ENCODE data around the gene PPP1R3G. TPM values are rescaled to one million over a fixed set of nuclear protein-coding genes. Genes with fewer than 3 reads are reported as not detected.

Gene PPP1R3G
- total RNA-seq, 2 donors from 2014 or later = 0.26 TPM; not detected in 1

DNA sequence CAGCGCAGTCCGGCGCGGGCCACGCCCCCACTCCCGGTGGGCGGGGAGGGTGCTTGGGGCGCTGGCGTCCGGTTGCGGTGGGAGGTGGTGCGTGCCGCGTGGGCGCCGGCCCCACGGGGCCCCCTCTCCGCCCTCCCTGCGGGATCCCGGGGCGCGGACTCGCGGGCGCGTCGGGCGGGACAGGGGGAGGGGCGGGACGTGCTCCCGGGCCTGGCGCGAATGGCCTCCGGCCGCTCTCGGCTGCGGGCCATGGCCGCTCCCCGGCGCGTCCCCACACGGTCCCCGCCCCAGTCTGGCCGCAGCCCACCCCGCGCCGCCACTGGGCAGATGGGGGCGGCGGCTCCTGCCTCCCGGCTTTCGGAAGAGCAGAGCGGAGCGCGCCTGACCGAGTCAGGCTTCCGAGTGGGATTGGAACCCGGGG is 771 bp upstream of the PPP1R3G start:
- 1% methylated on average over 29 of the region's 57 CpGs; no CpG with 5 or more reads in 1 of the 2 donors for WGBS, 2 donors
- H3K27ac ChIP-seq = no peak overlapping the region
- no peaks in the 10 kb centered on the region for H3K27me3 ChIP-seq
- no peak for TF ChIP-seq POLR2A (IDR thresholded peaks at IDR 0.05)
- TF ChIP-seq, protein P1, sequence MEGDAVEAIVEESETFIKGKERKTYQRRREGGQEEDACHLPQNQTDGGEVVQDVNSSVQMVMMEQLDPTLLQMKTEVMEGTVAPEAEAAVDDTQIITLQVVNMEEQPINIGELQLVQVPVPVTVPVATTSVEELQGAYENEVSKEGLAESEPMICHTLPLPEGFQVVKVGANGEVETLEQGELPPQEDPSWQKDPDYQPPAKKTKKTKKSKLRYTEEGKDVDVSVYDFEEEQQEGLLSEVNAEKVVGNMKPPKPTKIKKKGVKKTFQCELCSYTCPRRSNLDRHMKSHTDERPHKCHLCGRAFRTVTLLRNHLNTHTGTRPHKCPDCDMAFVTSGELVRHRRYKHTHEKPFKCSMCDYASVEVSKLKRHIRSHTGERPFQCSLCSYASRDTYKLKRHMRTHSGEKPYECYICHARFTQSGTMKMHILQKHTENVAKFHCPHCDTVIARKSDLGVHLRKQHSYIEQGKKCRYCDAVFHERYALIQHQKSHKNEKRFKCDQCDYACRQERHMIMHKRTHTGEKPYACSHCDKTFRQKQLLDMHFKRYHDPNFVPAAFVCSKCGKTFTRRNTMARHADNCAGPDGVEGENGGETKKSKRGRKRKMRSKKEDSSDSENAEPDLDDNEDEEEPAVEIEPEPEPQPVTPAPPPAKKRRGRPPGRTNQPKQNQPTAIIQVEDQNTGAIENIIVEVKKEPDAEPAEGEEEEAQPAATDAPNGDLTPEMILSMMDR (IDR thresholded peaks at IDR 0.05) = no peak
- DNase-seq (no peak), ATAC-seq (peak; percentile 19)
- intact Hi-C loops (cut with DNase I) = no loop called here
- H3K4me1 ChIP-seq = peaks cover 26% of the 10 kb centered on the region
- H3K9me3 ChIP-seq = no peaks in the 10 kb centered on the region
- H3K36me3 ChIP-seq (replicated peaks in 1 of 2; ENCODE audit: insufficient read depth in 1 of 2, low read depth in 2 of 2) = no peaks in the 10 kb centered on the region
- H3K4me3 ChIP-seq = peak overlapping the region in 1 of 2 donors; percentile 17

DNA sequence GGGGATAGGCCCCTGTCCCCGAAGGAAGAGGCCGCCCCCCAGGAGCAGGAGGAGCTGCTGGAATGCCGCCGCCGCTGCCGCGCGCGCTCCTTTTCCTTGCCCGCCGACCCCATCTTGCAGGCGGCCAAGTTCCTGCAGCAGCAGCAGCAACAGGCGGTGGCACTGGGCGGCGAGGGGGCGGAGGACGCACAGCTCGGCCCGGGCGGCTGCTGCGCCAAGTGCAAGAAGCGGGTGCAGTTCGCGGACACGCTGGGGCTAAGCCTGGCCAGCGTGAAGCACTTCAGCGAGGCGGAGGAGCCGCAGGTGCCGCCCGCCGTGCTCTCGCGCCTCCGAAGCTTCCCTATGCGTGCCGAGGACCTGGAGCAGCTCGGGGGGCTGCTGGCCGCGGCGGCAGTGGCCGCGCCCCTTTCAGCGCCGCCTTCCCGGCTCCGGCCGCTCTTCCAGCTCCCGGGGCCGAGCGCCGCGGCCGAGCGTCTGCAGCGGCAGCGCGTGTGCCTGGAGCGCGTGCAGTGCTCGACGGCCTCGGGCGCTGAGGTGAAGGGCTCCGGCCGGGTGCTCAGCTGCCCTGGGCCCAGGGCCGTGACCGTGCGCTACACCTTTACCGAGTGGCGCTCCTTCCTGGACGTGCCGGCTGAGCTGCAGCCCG is 630 bp downstream of the PPP1R3G start:
- Histone ChIP-seq H3K4me1 (peaks cover 26% of the 10 kb centered on the region), H3K9me3 (no peaks in the 10 kb centered on the region), H3K27ac (no peak overlapping the region), H3K27me3 (no peaks in the 10 kb centered on the region), H3K4me3 (peak overlapping the region in 1 of 2 donors; percentile 17), H3K36me3 (replicated peaks in 1 of 2; ENCODE audit: insufficient read depth in 1 of 2, low read depth in 2 of 2) (no peaks in the 10 kb centered on the region)
- WGBS, 2 donors = 0 to 1% methylated on average over 11 to 66 of the region's 74 CpGs
- ATAC-seq (no peak), DNase-seq (peak in 1 of 4 donors; percentile 11)
- intact Hi-C loops (cut with DNase I) = no loop called here
- TF ChIP-seq, protein P1 (IDR thresholded peaks at IDR 0.05) = no peak
- no peak for TF ChIP-seq POLR2A (IDR thresholded peaks at IDR 0.05)

DNA sequence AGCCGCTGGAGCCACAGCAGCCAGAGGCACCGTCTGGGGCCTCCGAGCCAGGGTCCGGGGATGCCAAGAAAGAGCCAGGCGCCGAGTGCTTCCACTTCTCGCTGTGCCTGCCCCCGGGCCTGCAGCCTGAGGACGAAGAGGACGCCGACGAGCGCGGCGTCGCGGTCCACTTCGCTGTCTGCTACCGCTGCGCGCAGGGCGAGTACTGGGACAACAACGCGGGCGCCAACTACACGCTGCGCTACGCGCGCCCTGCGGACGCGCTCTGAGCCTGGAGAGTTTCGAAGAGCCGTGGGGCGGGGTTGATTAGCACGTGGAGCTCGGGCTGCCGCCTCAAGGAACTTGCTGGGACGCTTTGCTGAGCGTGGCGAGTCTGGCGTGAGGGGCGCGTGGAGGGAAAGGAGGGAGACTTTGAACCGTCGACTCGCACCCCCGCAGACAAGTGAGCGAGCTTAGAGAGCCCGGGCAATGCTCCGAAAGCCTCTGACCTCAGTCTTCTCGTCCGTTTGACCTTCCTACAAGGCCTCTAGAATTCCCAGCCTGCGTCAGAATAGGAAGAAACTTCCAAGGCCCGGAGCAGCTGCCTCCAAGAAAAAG is 1.3 kb downstream of the PPP1R3G start:
- TF ChIP-seq, protein P1 (IDR thresholded peaks at IDR 0.05) = no peak
- no peak for TF ChIP-seq POLR2A (IDR thresholded peaks at IDR 0.05)
- intact Hi-C loops (cut with DNase I) = no loop called here
- 9 to 18% methylated on average over 27 to 56 of the region's 56 CpGs for WGBS, 2 donors
- Histone ChIP-seq H3K27ac (no peak overlapping the region), H3K27me3 (no peaks in the 10 kb centered on the region), H3K4me3 (no peak overlapping the region), H3K4me1 (peaks cover 26% of the 10 kb centered on the region), H3K9me3 (no peaks in the 10 kb centered on the region), H3K36me3 (replicated peaks in 1 of 2; ENCODE audit: insufficient read depth in 1 of 2, low read depth in 2 of 2) (no peaks in the 10 kb centered on the region)
- DNase-seq (no peak), ATAC-seq (no peak)

DNA sequence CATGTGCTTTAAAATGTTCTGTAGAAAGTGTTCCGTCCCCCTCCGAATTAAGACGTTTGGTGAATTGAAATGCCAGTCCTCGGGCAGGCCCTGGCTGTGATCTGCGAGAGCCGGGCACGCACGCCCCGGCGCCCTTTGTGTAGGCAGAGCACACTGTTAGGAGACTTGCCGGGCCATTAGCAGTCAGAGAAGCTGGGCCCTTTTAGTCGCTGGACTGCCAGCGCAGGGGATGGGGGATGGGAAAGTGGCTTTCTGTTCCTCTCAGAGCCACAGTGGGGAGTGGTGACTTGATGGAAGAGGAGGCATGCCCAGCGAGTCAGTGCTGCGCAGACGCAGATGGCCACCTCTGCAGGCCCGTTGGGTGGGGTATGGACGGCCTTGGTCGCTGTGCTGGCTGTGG is 2.2 kb downstream of the PPP1R3G start:
- Histone ChIP-seq H3K27ac (no peak overlapping the region), H3K27me3 (no peaks in the 10 kb centered on the region), H3K9me3 (no peaks in the 10 kb centered on the region), H3K36me3 (replicated peaks in 1 of 2; ENCODE audit: insufficient read depth in 1 of 2, low read depth in 2 of 2) (no peaks in the 10 kb centered on the region), H3K4me3 (no peak overlapping the region), H3K4me1 (peaks cover 26% of the 10 kb centered on the region)
- DNase-seq (peak in 1 of 4 donors; percentile 47), ATAC-seq (no peak)
- WGBS, 2 donors = 53 to 69% methylated on average over 19 of the region's 19 CpGs
- TF ChIP-seq POLR2A (IDR thresholded peaks at IDR 0.05) = no peak
- TF ChIP-seq, protein P1 (IDR thresholded peaks at IDR 0.05) = no peak
- intact Hi-C loops (cut with DNase I) = no loop called here

All from body of pancreas (tissue), 4 donors.